Measurements from ENCODE around the gene CD99.

CD99 gene

DNA sequence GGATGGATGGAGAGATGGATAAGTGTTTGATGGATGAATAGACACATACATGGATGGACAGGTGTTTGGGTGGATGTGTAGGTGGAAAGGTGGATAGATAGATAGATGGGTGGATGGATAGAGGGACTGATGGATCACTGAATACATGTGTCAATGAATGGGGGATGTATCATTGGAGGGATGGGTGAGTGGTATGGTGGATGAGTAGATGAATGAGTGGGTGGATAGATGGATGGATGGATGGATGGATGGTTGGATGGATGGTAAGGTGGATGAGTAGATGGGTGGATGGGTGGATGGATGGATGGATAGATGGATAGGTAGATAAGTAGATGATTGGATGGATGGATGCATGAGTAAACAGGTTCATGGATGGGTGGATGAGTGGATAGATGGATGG is 41.1 kb upstream of the CD99 start (continued):
- TF ChIP-seq ZNF654 (tag by site-specific recombination; IDR thresholded peaks at IDR 0.05; ENCODE audit: low read depth) (no peak), ZNF48 (tag by site-specific recombination; IDR thresholded peaks at IDR 0.05) (no peak)

DNA sequence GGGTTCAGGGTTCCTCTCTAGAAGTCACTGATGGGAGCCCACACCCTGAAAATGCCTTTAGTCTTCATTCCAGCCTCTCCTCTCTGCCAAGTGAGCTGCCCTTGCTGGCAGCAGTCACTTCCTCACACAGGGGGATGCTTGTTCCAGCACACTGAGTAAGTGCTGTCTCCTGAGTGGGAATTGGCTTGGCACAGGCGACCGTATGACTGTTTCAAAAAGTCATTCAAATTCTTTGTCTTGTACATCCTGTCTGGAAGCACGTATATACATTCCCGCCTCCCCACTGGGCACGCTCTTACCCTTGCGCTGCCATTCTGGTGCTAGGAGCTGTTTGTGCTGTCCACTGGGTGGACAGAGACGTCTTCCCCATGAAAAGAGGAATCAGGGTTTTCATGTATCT is 40.2 kb upstream of the CD99 start:
- no peak overlapping the region for H3K4me3 ChIP-seq (ENCODE audit: low read depth, low read length)
- no peaks in the 10 kb centered on the region for H3K4me1 ChIP-seq (ENCODE audit: control insufficient read depth, insufficient read depth, low read length)
- ChIA-PET POLR2A (no interaction called here), CTCF (no interaction called here)
- peaks cover 0 to 3% of the 10 kb centered on the region in 2 experiments; a peak in 1 of 3 replicates for H3K36me3 ChIP-seq (ENCODE audit: control insufficient read depth in 2 of 2, insufficient read depth in 1 of 2, low read length in 2 of 2)
- H3K9me3 ChIP-seq (ENCODE audit: control insufficient read depth, insufficient read depth, low read depth, low read length), result no peaks in the 10 kb centered on the region
- TF ChIP-seq MYNN (tag by site-specific recombination; IDR thresholded peaks at IDR 0.05; ENCODE audit: borderline replicate concordance) (no peak), ZNF24 (tag by site-specific recombination; IDR thresholded peaks at IDR 0.05) (no peak), ZNF561 (tag by site-specific recombination; IDR thresholded peaks at IDR 0.05; ENCODE audit: borderline replicate concordance) (no peak), ZNF19 (tag by site-specific recombination; IDR thresholded peaks at IDR 0.05; ENCODE audit: low read depth) (no peak), GLI2 (tag by site-specific recombination; IDR thresholded peaks at IDR 0.05; ENCODE audit: borderline replicate concordance, low read depth) (no peak), ZNF114 (tag by site-specific recombination; IDR thresholded peaks at IDR 0.05) (no peak), ZNF660 (tag by site-specific recombination; IDR thresholded peaks at IDR 0.05) (no peak), ZBTB48 (tag by site-specific recombination; IDR thresholded peaks at IDR 0.05) (no peak), ZNF621 (tag by site-specific recombination; IDR thresholded peaks at IDR 0.05) (no peak)
- TF ChIP-seq, protein P1, sequence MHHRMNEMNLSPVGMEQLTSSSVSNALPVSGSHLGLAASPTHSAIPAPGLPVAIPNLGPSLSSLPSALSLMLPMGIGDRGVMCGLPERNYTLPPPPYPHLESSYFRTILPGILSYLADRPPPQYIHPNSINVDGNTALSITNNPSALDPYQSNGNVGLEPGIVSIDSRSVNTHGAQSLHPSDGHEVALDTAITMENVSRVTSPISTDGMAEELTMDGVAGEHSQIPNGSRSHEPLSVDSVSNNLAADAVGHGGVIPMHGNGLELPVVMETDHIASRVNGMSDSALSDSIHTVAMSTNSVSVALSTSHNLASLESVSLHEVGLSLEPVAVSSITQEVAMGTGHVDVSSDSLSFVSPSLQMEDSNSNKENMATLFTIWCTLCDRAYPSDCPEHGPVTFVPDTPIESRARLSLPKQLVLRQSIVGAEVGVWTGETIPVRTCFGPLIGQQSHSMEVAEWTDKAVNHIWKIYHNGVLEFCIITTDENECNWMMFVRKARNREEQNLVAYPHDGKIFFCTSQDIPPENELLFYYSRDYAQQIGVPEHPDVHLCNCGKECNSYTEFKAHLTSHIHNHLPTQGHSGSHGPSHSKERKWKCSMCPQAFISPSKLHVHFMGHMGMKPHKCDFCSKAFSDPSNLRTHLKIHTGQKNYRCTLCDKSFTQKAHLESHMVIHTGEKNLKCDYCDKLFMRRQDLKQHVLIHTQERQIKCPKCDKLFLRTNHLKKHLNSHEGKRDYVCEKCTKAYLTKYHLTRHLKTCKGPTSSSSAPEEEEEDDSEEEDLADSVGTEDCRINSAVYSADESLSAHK (tag by site-specific recombination; IDR thresholded peaks at IDR 0.05), result no peak
- TF ChIP-seq, protein P2, sequence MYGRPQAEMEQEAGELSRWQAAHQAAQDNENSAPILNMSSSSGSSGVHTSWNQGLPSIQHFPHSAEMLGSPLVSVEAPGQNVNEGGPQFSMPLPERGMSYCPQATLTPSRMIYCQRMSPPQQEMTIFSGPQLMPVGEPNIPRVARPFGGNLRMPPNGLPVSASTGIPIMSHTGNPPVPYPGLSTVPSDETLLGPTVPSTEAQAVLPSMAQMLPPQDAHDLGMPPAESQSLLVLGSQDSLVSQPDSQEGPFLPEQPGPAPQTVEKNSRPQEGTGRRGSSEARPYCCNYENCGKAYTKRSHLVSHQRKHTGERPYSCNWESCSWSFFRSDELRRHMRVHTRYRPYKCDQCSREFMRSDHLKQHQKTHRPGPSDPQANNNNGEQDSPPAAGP (tag by site-specific recombination; IDR thresholded peaks at IDR 0.05), result no peak
- TF ChIP-seq, protein P3, sequence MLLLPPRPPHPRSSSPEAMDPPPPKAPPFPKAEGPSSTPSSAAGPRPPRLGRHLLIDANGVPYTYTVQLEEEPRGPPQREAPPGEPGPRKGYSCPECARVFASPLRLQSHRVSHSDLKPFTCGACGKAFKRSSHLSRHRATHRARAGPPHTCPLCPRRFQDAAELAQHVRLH (tag by site-specific recombination; IDR thresholded peaks at IDR 0.05), result no peak
- TF ChIP-seq, protein P4, sequence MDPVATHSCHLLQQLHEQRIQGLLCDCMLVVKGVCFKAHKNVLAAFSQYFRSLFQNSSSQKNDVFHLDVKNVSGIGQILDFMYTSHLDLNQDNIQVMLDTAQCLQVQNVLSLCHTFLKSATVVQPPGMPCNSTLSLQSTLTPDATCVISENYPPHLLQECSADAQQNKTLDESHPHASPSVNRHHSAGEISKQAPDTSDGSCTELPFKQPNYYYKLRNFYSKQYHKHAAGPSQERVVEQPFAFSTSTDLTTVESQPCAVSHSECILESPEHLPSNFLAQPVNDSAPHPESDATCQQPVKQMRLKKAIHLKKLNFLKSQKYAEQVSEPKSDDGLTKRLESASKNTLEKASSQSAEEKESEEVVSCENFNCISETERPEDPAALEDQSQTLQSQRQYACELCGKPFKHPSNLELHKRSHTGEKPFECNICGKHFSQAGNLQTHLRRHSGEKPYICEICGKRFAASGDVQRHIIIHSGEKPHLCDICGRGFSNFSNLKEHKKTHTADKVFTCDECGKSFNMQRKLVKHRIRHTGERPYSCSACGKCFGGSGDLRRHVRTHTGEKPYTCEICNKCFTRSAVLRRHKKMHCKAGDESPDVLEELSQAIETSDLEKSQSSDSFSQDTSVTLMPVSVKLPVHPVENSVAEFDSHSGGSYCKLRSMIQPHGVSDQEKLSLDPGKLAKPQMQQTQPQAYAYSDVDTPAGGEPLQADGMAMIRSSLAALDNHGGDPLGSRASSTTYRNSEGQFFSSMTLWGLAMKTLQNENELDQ (tag by site-specific recombination; IDR thresholded peaks at IDR 0.05; ENCODE audit: low read depth), result no peak
- no peak overlapping the region for H3K27ac ChIP-seq (ENCODE audit: extremely low read depth, low read depth, low read length)

DNA sequence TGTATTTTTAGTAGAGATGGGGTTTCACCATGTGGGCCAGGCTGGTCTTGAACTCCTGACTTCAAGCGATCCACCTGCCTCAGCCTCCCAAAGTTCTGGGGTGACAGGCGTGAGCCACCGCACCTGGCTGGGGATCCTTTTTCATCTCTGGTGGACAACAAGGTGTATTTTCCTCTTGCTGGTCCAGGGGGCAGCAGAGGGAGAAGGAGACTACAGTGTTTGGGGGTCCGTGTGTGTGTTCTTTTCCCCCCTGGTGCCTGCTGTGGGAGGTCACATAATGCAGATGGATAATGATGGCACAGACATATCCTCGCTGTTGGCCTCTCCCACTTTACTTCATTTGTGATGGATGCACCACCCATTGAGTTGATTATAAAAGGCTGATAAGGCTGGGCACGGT is 39.0 kb upstream of the CD99 start:
- no peaks in the 10 kb centered on the region for H3K9me3 ChIP-seq (ENCODE audit: control insufficient read depth, insufficient read depth, low read depth, low read length)
- ChIA-PET CTCF (no interaction called here), POLR2A (no interaction called here)
- H3K36me3 ChIP-seq (ENCODE audit: control insufficient read depth in 2 of 2, insufficient read depth in 1 of 2, low read length in 2 of 2), result no peaks in the 10 kb centered on the region
- H3K4me1 ChIP-seq (ENCODE audit: control insufficient read depth, insufficient read depth, low read length), result no peaks in the 10 kb centered on the region
- no peak overlapping the region for H3K4me3 ChIP-seq (ENCODE audit: low read depth, low read length)
- no peak overlapping the region for H3K27ac ChIP-seq (ENCODE audit: extremely low read depth, low read depth, low read length)
- TF ChIP-seq GLI2 (tag by site-specific recombination; IDR thresholded peaks at IDR 0.05; ENCODE audit: borderline replicate concordance, low read depth) (no peak), KLF9 (tag by site-specific recombination; IDR thresholded peaks at IDR 0.05; ENCODE audit: low read depth) (no peak), ZNF837 (tag by site-specific recombination; IDR thresholded peaks at IDR 0.05) (no peak), ZNF530 (tag by site-specific recombination; IDR thresholded peaks at IDR 0.05; ENCODE audit: low read depth) (no peak), ZNF629 (tag by site-specific recombination; IDR thresholded peaks at IDR 0.05) (no peak), ZNF404 (tag by site-specific recombination; IDR thresholded peaks at IDR 0.05) (no peak), KLF7 (tag by site-specific recombination; IDR thresholded peaks at IDR 0.05; ENCODE audit: borderline replicate concordance) (no peak), ZNF184 (tag by site-specific recombination; IDR thresholded peaks at IDR 0.05) (no peak), ZBTB1 (tag by site-specific recombination; IDR thresholded peaks at IDR 0.05) (no peak), ZNF223 (tag by site-specific recombination; IDR thresholded peaks at IDR 0.05) (no peak)
- TF ChIP-seq, protein P5, sequence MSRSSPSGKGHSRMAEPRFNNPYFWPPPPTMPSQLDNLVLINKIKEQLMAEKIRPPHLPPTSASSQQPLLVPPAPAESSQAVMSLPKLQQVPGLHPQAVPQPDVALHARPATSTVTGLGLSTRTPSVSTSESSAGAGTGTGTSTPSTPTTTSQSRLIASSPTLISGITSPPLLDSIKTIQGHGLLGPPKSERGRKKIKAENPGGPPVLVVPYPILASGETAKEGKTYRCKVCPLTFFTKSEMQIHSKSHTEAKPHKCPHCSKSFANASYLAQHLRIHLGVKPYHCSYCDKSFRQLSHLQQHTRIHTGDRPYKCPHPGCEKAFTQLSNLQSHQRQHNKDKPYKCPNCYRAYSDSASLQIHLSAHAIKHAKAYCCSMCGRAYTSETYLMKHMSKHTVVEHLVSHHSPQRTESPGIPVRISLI (tag by site-specific recombination; IDR thresholded peaks at IDR 0.05), result no peak
- TF ChIP-seq, protein P6, sequence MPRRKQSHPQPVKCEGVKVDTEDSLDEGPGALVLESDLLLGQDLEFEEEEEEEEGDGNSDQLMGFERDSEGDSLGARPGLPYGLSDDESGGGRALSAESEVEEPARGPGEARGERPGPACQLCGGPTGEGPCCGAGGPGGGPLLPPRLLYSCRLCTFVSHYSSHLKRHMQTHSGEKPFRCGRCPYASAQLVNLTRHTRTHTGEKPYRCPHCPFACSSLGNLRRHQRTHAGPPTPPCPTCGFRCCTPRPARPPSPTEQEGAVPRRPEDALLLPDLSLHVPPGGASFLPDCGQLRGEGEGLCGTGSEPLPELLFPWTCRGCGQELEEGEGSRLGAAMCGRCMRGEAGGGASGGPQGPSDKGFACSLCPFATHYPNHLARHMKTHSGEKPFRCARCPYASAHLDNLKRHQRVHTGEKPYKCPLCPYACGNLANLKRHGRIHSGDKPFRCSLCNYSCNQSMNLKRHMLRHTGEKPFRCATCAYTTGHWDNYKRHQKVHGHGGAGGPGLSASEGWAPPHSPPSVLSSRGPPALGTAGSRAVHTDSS (tag by site-specific recombination; IDR thresholded peaks at IDR 0.05), result no peak
